ES-I3 (cell line): ENCODE results near the gene BICDL2.
"Not testable (repeated sequence)": the region's sequence is repeated elsewhere in the genome, so short reads cannot be mapped to it uniquely, and the experiment has no call there.

ENCODE experiments used
- H3K36me3 ChIP-seq: 2 replicates; pipeline ENCODE4 v1.6.1; 2013; ENCODE audit warnings: mild to moderate bottlenecking, low read length, control low read depth, moderate library complexity; ENCODE audit not compliant: insufficient read depth
- H3K4me1 ChIP-seq: 2 replicates; pipeline ENCODE4 v1.6.1; 2013; ENCODE audit warnings: mild to moderate bottlenecking, control low read depth, low read length; ENCODE audit not compliant: insufficient read depth
- H3K9ac ChIP-seq: 2 replicates; pipeline ENCODE4 v1.6.1; 2013; ENCODE audit warnings: low read depth, mild to moderate bottlenecking, low read length, moderate library complexity
- H3K9me3 ChIP-seq: 2 replicates; pipeline ENCODE4 v1.6.1; 2013; ENCODE audit warnings: mild to moderate bottlenecking, low read length, moderate library complexity; ENCODE audit not compliant: control insufficient read depth, insufficient read depth

BICDL2 gene

GRCh38 chr16:3036726-3037315, at the start of gene BICDL2:
Gene BICDL2 (minus strand): TSS chr16:3036944. CDS start chr16:3035496, 1,448 bp downstream.
- Histone ChIP-seq H3K9ac (peak within 1 kb of the TSS; percentile 35), H3K4me1 (no peaks in the 10 kb centered on the region), H3K9me3 (no peaks in the 10 kb centered on the region), H3K36me3 (no peaks in the 10 kb centered on the region)

GRCh38 chr16:3085868-3086595, 49.3 kb upstream of the BICDL2 start:
- H3K4me1 ChIP-seq, result peaks cover 12% of the 10 kb centered on the region; the same call in 1 of the 2 replicates
- H3K9ac ChIP-seq, result no peak overlapping the region

GRCh38 chr16:3084969-3085670, 48.4 kb upstream of the BICDL2 start:
- H3K9me3 ChIP-seq, result no peaks in the 10 kb centered on the region
- H3K36me3 ChIP-seq, result no peaks in the 10 kb centered on the region; the same call in 1 of the 2 replicates
- H3K4me1 ChIP-seq, result peaks cover 12% of the 10 kb centered on the region; the same call in 1 of the 2 replicates
- no peak overlapping the region for H3K9ac ChIP-seq

More at GRCh38 chr16:3085868-3086595, 49.3 kb upstream of the BICDL2 start:
- H3K36me3 ChIP-seq, result peaks cover 3% of the 10 kb centered on the region; the same call in 1 of the 2 replicates
- H3K9me3 ChIP-seq, result no peaks in the 10 kb centered on the region

- Histone ChIP-seq H3K36me3 (no peaks in the 10 kb centered on the region; the same call in 1 of the 2 replicates), H3K9me3 (no peaks in the 10 kb centered on the region), H3K4me1 (peaks cover 12% of the 10 kb centered on the region; the same call in 1 of the 2 replicates), H3K9ac (no peak overlapping the region)
Observed at GRCh38 chr16:3084491-3084890, 47.7 kb upstream of the BICDL2 start.

- not testable (repeated sequence) for H3K9ac ChIP-seq, H3K9me3 ChIP-seq, H3K36me3 ChIP-seq
- peaks cover 12% of the 10 kb centered on the region for H3K4me1 ChIP-seq
Observed at GRCh38 chr16:3083408-3083807, 46.7 kb upstream of the BICDL2 start.

GRCh38 chr16:3081957-3082356, 45.2 kb upstream of the BICDL2 start:
- H3K4me1 ChIP-seq, H3K9me3 ChIP-seq, H3K36me3 ChIP-seq, H3K9ac ChIP-seq: not testable (repeated sequence)

- no peaks in the 10 kb centered on the region; the same call in 1 of the 2 replicates for H3K4me1 ChIP-seq
- no peaks in the 10 kb centered on the region for H3K9me3 ChIP-seq
- H3K36me3 ChIP-seq, result no peaks in the 10 kb centered on the region
- no peak overlapping the region for H3K9ac ChIP-seq
Observed at GRCh38 chr16:3080024-3080423, 43.3 kb upstream of the BICDL2 start.

GRCh38 chr16:3076577-3076976, 39.8 kb upstream of the BICDL2 start:
- H3K9ac ChIP-seq, result no peak overlapping the region
- no peaks in the 10 kb centered on the region; the same call in 1 of the 2 replicates for H3K4me1 ChIP-seq
- no peaks in the 10 kb centered on the region for H3K36me3 ChIP-seq
- no peaks in the 10 kb centered on the region for H3K9me3 ChIP-seq

GRCh38 chr16:3075946-3076345, 39.2 kb upstream of the BICDL2 start:
- H3K36me3 ChIP-seq, H3K4me1 ChIP-seq, H3K9ac ChIP-seq, H3K9me3 ChIP-seq: not testable (repeated sequence)

- Histone ChIP-seq H3K9ac (no peak overlapping the region), H3K36me3 (no peaks in the 10 kb centered on the region), H3K9me3 (no peaks in the 10 kb centered on the region), H3K4me1 (no peaks in the 10 kb centered on the region; the same call in 1 of the 2 replicates)
Observed at GRCh38 chr16:3075523-3075915, 38.8 kb upstream of the BICDL2 start.

- Histone ChIP-seq H3K9ac (no peak overlapping the region), H3K36me3 (no peaks in the 10 kb centered on the region)
Observed at GRCh38 chr16:3074860-3075522, 38.2 kb upstream of the BICDL2 start.

GRCh38 chr16:3073448-3073847, 36.7 kb upstream of the BICDL2 start:
- Histone ChIP-seq H3K4me1 (peaks cover 3% of the 10 kb centered on the region; the same call in 1 of the 2 replicates), H3K9ac (no peak overlapping the region), H3K9me3 (no peaks in the 10 kb centered on the region), H3K36me3 (no peaks in the 10 kb centered on the region)

More at GRCh38 chr16:3074860-3075522, 38.2 kb upstream of the BICDL2 start:
- Histone ChIP-seq H3K4me1 (peaks cover 3% of the 10 kb centered on the region; the same call in 1 of the 2 replicates), H3K9me3 (no peaks in the 10 kb centered on the region)

GRCh38 chr16:3072576-3073263, 36.0 kb upstream of the BICDL2 start:
- not testable (repeated sequence) for H3K9me3 ChIP-seq, H3K36me3 ChIP-seq, H3K4me1 ChIP-seq, H3K9ac ChIP-seq

GRCh38 chr16:3072148-3072547, 35.4 kb upstream of the BICDL2 start:
- H3K36me3 ChIP-seq, H3K4me1 ChIP-seq, H3K9ac ChIP-seq, H3K9me3 ChIP-seq: not testable (repeated sequence)
